Esophagus squamous epithelium (tissue), 4 donors: Measurements from ENCODE around the gene FBP1.

Experiments used
- POLR2A ChIP-seq, 4 donors: fragments of 450-650 bp; IDR thresholded peaks; one replicate each; pipeline ENCODE4 v1.6.1; 2017; ENCODE audit warnings: antibody characterized with exemption in 4 of 4, mild to moderate bottlenecking in 4 of 4, moderate library complexity in 3 of 4
- TF ChIP-seq, protein P1 (sequence below), 6 experiments: fragments of 450-650 bp in 4 of 6; fragments of 200-600 bp in 2 of 6; sonication (generic) in 2 of 6; IDR thresholded peaks; one replicate each; pipeline ENCODE4 v1.5.1; 2016 to 2019; ENCODE audit warnings: antibody characterized with exemption in 6 of 6, mild to moderate bottlenecking in 4 of 6, moderate library complexity in 4 of 6

- TF ChIP-seq, protein P1, sequence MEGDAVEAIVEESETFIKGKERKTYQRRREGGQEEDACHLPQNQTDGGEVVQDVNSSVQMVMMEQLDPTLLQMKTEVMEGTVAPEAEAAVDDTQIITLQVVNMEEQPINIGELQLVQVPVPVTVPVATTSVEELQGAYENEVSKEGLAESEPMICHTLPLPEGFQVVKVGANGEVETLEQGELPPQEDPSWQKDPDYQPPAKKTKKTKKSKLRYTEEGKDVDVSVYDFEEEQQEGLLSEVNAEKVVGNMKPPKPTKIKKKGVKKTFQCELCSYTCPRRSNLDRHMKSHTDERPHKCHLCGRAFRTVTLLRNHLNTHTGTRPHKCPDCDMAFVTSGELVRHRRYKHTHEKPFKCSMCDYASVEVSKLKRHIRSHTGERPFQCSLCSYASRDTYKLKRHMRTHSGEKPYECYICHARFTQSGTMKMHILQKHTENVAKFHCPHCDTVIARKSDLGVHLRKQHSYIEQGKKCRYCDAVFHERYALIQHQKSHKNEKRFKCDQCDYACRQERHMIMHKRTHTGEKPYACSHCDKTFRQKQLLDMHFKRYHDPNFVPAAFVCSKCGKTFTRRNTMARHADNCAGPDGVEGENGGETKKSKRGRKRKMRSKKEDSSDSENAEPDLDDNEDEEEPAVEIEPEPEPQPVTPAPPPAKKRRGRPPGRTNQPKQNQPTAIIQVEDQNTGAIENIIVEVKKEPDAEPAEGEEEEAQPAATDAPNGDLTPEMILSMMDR (IDR thresholded peaks at IDR 0.05) = no peak
- no peak for TF ChIP-seq POLR2A (IDR thresholded peaks at IDR 0.05)
Observed at GRCh38 chr9:94642501-94642900, 3.2 kb upstream of the FBP1 start.
